GM18511 (cell line): ENCODE measurements around the gene WDR75.
A peak's percentile ranks its signal among the peaks of the same experiment; 100 is the strongest.
"Not testable (repeated sequence)": the region's sequence is repeated elsewhere in the genome, so short reads cannot be mapped to it uniquely, and the experiment has no call there.

Experiments
- ATAC-seq: cut with Tn5 transposase; IDR thresholded peaks from one replicate; pipeline ENCODE4 v1.9.1; 2021; ENCODE audit warnings: mild to moderate bottlenecking, moderate library complexity; ENCODE audit not compliant: unreplicated experiment

WDR75 gene

DNA sequence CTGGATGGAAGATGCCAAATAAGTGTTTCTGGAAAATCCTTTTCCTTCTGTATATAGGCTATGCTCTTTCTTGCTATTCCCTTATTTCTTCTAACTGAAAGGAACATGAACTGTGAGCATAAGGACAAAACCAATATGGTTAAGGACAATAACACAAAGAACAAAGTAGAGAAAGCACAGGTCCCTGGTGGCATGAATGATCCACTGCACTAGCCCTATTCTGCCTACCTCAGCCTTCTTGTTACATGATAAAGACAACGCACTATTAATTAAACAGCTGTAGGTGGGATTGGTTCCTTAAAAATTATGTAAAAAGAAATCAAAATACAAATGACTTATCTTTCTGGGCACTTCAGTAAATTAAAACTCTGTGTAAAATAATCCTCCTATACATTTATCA lies 1.9 kb upstream of the WDR75 start:
- ATAC-seq, result no peak

DNA sequence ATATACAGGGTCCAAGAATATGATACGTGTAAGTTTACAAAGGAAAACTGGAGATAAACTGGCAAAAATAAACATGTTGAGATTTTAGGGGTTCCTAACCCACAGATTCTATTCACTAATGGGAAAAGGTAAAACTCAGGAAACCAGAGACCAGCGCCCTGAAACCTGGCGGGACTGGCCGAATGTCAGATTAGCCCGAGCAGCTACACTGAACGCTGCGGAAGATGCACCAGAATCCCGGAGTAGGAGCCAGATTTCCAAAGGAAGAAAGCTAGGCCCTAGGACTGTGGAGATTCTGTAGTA lies 679 bp upstream of the WDR75 start:
- ATAC-seq, result peak; percentile 35

GRCh38 chr2:189441709-189442074 lies 418 bp downstream of the WDR75 start:
- no peak for ATAC-seq

- no peak for ATAC-seq
Measured at GRCh38 chr2:189442468-189442867, 1.2 kb downstream of the WDR75 start.

DNA sequence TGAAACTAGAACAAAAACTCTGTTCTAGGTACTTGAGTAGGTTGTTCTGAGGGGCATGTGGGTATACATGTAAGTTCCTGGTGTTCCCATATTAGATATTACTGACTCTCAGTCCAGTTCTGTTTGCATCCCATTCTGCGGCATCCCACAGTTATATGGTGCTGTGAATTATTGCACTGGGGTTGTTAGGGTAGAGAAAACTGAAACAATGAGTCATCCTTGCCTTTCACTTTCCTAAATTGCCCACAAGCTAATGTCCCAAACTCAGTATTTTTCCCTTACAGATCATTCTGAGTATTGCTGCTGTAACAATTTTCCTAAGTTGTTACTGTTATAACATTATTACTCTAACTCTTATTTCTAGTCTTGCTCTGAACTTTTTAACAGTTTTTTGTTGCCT lies 3.0 kb downstream of the WDR75 start:
- peak; percentile 28 for ATAC-seq

DNA sequence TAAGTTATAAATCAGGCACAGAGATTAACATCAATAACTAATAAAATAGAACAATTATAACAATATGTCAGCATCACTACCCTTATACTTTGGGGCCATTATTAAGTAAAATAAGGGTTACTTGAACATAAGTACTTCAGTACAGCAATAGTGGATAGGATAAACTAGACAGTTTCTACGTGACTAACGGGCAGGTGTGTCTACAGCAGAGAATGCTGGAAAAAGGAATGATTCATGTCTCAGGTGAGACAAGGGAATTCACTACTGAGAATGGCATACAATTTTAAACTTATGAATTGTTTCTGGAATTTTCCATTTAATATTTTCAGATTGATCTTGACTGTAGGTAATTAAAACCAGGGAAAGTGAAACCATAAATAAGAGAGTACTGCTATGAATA lies 5.5 kb downstream of the WDR75 start:
- ATAC-seq, result no peak

DNA sequence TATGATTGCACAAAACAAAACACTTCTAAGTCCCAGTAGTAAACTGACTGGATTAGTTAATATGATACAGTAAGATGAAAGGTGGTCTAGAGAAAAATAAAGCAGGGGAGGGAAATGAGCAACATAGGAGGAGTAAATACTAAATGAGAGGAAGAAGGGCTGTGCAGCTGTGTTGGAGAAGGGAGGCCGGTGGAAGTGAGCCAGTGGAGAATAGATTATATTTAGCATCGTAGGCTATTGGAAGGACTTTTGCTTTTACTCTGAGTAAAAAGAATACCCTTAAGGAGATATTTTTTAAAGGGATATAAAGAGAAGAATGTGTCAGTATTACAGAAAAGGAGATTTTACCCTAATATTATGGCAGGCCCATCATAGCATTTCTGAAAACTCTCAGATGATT lies 12.7 kb downstream of the WDR75 start:
- ATAC-seq, result no peak

- ATAC-seq, result peak; percentile 45
Measured at GRCh38 chr2:189465076-189465475, 23.8 kb downstream of the WDR75 start.

- ATAC-seq, result no peak
Measured at GRCh38 chr2:189465478-189465877, 24.2 kb downstream of the WDR75 start.

- ATAC-seq, result no peak
Measured at GRCh38 chr2:189466046-189466445, 24.8 kb downstream of the WDR75 start.

DNA sequence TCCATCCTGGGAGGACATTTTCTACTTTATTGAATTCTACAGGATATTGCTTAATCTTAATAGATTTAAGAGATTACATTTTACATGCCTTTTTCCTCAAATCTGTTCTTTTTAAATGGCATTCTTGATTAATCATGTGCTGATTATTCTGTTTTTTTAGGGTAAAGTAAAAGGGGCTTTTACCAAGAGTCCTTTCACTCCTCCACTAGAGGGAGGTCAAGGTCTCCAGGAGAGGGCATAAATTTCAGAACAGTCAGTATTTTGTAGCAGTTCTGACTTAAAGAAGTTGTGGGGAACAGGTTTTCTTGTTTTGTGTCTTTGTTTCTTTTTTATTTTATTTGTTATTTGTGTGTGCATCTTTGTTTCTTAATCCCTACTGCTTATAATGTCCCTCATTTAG lies 25.4 kb downstream of the WDR75 start:
- ATAC-seq, result peak; percentile 48

DNA sequence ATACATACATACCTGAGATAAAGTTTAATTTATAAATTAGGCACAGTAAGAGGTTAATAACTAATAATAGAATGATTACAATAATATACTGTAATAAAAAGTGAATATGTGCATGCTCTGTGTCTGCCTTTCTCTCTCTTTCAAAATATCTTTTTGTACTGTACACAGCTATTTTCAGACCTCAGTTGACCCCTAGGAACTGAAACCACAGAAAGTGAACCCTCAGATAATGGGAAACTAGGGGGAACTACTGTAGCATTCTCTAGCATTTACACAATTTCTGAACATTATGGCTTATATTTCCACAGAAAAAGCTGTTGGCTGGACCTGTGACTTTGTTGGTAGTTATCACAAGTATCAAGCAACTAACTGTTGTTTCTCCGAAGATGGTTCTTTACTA lies 25.9 kb downstream of the WDR75 start:
- ATAC-seq, result no peak

- ATAC-seq, result no peak
Measured at GRCh38 chr2:189467593-189467992, 26.3 kb downstream of the WDR75 start.

DNA sequence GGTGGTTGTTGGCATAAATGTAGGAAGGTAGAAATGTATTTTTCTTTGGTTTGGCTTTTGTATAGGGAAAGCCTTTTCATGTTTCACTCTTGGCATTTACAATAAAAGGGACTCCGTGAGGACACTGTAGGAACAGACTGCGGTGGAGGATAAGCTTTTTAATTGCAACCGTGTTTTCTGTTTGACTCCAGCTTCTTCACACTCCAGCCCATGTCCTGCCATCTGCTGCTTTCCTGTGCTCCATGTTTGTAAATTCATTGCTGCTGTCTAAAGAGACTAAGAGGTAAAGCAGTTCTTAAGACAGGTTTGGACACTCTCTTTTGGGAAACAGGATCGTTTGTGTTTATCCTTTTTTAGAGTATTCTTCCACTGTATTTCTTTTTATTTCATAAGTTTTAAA lies 33.3 kb downstream of the WDR75 start:
- no peak for ATAC-seq

DNA sequence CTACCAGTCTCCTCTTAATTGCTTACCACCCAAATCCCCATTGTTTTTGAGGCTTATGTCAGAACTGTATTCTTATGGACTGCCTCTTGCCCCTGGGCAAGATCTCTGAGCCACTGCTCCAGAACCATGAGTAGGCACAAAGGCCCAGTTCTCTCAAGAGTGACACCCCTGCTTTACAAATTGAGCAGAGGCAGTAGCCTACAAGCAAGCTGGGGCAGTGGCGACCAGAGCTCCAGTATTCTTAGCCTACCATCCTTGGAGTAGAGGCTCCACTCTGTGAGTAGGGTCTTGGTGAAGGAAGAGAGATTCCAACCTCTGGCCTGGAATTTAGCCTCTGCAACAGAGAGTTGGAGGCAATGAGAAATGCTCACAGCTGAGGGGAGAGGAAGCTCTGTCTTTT lies 36.5 kb downstream of the WDR75 start:
- ATAC-seq, result no peak

DNA sequence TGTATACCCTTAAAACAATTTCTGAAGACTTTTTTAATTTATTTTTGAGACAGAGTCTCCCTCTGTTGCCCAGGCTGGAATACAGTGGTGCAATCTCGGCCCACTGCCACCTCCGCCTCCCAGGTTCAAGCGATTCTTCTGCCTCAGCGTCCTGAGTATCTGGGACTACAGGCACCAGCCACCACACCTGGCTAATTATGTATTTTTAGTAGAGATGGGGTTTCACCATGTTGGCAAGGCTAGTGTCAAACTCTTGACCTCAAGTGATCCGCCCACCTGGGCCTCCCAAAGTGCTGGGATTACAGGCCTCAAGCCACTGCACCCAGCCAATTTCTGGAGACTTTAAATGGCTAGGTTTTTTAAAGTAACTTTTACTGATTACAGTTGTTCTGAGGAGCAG lies 37.0 kb downstream of the WDR75 start:
- not testable (repeated sequence) for ATAC-seq

- ATAC-seq, result no peak
Measured at GRCh38 chr2:189481071-189481470, 39.8 kb downstream of the WDR75 start.

DNA sequence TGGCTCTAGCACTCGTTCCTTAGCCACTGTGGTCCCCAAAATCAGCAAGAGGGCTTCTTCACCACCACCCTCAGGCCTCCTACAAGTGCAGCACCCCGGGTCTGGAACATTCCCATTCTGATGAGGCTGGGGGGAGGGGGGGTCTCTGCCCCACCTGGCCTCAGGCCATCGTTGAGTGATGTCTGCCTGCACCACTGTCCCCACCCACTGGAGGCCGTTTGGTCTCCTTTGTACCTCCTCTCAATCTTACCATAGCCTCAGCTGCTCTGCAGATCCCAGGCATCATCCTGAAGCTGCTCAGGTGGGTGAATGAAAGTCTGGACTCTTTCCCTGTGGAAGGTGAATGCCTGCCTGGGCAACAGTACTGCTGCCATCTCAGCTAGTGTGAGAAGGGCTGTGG lies 42.3 kb downstream of the WDR75 start:
- no peak for ATAC-seq

- no peak for ATAC-seq
Measured at GRCh38 chr2:189483980-189484740, 42.9 kb downstream of the WDR75 start.

DNA sequence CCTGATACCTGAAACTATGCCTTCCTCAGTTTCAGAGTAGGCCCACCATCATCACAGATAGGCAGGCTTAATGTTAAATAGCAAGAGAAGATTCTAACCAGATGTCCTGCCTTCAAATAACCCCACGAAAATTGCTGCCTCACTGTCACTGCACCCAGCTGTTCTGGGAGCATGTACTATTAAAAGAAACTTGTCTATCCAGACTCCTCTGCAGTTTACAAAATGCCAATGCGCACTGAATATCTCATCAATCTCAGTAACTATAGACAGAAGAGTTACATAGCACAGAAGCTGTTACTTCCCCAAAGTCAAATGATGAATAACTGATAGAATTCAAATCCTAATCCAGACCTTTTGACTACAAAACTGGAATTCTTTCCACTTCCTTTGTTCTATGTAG lies 43.9 kb downstream of the WDR75 start:
- no peak for ATAC-seq

DNA sequence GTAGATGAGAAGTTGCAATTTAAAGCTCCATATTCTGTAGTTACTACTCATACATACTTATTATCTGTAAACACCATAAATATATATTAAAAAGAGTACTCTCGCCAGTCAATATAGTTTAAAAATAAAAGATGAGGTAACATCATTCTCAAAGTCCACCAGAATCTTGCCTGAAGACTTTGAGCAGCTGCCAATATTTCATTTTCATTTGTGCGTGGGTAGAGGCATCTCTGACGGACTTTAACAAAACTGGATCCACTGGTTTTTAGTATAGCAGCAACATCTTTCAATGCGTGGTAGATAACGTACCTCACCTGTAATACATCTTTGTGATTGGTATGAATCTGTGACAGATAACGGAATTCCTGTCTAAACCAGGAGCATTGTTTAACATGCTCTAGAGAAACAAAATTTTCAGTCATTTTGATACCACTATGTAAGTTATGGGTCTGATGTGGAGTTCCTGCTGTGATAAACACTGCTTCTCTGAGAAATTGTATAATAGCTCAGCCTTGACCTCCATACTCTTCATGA lies 45.0 kb downstream of the WDR75 start:
- no peak for ATAC-seq

DNA sequence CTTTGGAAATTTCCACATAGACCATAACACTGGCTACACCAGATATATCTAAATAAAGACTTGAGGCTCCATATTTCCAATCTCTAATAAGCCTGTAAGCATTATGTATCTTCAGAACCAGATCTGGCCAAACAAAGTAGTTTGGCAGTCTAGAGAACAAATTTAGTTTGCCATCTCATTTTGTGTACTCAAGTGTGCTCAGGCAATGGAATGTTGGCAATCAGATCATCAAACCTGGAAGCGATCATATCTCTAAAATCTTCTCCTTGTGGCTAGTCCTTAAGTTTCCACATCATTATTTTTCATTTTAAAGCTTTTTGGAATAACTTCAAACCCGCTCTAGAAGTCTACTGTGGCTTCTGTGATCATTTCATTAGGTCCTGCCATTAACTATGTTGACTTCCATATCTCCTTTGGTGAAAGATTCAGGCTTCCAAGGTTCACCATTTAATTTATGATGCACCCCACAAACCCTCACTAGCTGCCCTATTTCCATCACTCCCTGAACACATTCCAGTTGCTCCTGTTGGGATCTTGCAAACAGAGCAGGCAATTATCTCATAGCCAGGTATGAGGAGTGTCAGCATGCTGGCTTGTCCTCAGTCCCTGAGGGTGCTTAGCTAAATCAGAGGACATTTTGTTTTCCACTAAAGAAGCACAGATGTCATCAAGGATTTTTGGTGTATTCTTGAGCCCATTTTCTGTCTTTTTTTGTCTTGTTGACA lies 46.2 kb downstream of the WDR75 start:
- ATAC-seq, result no peak

DNA sequence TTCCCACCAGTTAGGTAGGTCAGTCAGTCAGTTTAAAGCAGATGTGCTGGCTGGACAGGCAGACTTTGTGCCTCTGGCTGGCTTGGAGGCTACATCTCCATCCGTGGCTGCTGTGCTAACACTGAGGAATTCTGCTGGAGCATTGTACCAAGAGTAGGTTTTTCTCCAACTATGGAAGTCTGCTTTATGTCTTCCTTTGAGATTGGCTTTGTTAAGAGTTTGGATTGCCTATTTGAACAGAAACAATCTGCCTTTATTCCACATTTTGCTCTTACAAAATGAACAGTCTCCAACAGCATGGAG lies 46.7 kb downstream of the WDR75 start:
- ATAC-seq, result no peak
